GM12878 (cell line): ENCODE measurements around the gene ADA. TPM values are rescaled to one million over a fixed set of nuclear protein-coding genes. Genes with fewer than 3 reads are reported as not detected.

Experiments
- ATAC-seq: fragments of 200-7000 bp; cut with Tn5 transposase; 3 replicates; pipeline ENCODE4 v1.9.1; 2020; ENCODE audit warnings: mild to moderate bottlenecking, moderate library complexity
- BruUV-seq: library from RNA; stranded (reverse); fragments of 400-500 nt; replicated peaks from 2 replicates; lab custom pipeline; 2021; lab: Mats Ljungman, UMichigan
- CTCF ChIA-PET: fragments of 300-600 bp; sonication (Branson Sonifier 250); formaldehyde crosslinking; extraction: SDS; loops from one replicate; lab custom pipeline; 2021; ENCODE audit warnings: inconsistent platforms; lab: Yijun Ruan, JAX
- POLR2A ChIA-PET: fragments of 350-600 bp; formaldehyde crosslinking; extraction: SDS; loops from one replicate; lab custom pipeline; 2021; ENCODE audit warnings: inconsistent platforms; lab: Charles Lee
- RAD21 ChIA-PET: fragments of 300-600 bp; sonication (Branson Sonifier 250); formaldehyde crosslinking; loops from one replicate; lab custom pipeline; 2023; ENCODE audit warnings: antibody characterized with exemption; ENCODE audit not compliant: unreplicated experiment; lab: Charles Lee
- SMC1A ChIA-PET: fragments of 300-600 bp; sonication (Branson Sonifier 250); formaldehyde crosslinking; loops from one replicate; lab custom pipeline; 2023; ENCODE audit not compliant: unreplicated experiment, uncharacterized antibody; lab: Charles Lee
- DNase-seq: peaks from one replicate; pipeline ENCODE4 v3.0.0-alpha.2; 2011; ENCODE audit warnings: low read depth, low spot score
- FAIRE-seq: peaks from 3 replicates; lab custom pipeline; 2011; peaks lifted over from hg19 to GRCh38; lab: Jason Lieb, UNC
- H2AFZ ChIP-seq: 2 replicates; pipeline ENCODE4 v1.6.0; 2011; ENCODE audit warnings: low read depth, low read length, control low read depth; ENCODE audit not compliant: control insufficient read depth
- H3K27ac ChIP-seq: 2 replicates; pipeline ENCODE4 v1.5.1; 2011; ENCODE audit warnings: control low read depth; ENCODE audit not compliant: control insufficient read depth, insufficient read depth
- H3K27me3 ChIP-seq, 2 experiments: replicated peaks in 1 of 2; 2 replicates each; pipeline versions ENCODE4 v1.6.0 to v1.6.1; 2011; ENCODE audit warnings: low read length in 1 of 2; ENCODE audit not compliant: control insufficient read depth in 2 of 2, insufficient read depth in 2 of 2
- H3K36me3 ChIP-seq, 2 experiments: 2 replicates each; pipeline ENCODE4 v1.5.1; 2011; ENCODE audit warnings: low read length in 1 of 2; ENCODE audit not compliant: control insufficient read depth in 2 of 2, insufficient read depth in 2 of 2
- H3K4me1 ChIP-seq: 2 replicates; pipeline ENCODE4 v1.6.1; 2011; ENCODE audit warnings: mild to moderate bottlenecking, low read length, moderate library complexity, mixed read lengths; ENCODE audit not compliant: control insufficient read depth, insufficient read depth
- H3K4me2 ChIP-seq: 2 replicates; pipeline ENCODE4 v1.6.0; 2011; ENCODE audit warnings: control low read depth; ENCODE audit not compliant: control insufficient read depth, insufficient read depth
- H3K4me3 ChIP-seq: fragments of 200-600 bp; sonication (generic); 2 replicates; pipeline ENCODE4 v1.5.1; 2016
- H3K79me2 ChIP-seq: 2 replicates; pipeline ENCODE4 v1.6.0; 2011; ENCODE audit warnings: low read length; ENCODE audit not compliant: control insufficient read depth, insufficient read depth
- H3K9ac ChIP-seq: 2 replicates; pipeline ENCODE4 v1.8.0; 2011; ENCODE audit warnings: low read length, control low read depth, mixed read lengths; ENCODE audit not compliant: control insufficient read depth, insufficient read depth
- H3K9me3 ChIP-seq: replicated peaks from 3 replicates; pipeline ENCODE4 v1.5.1; 2011; ENCODE audit warnings: mild to moderate bottlenecking, low read length; ENCODE audit not compliant: control insufficient read depth, insufficient read depth
- H4K20me1 ChIP-seq: 2 replicates; pipeline ENCODE4 v1.6.0; 2011; ENCODE audit not compliant: control insufficient read depth, insufficient read depth
- ETV6 ChIP-seq, 2 experiments: fragments of 450-650 bp in 1 of 2; IDR thresholded peaks in 1 of 2; conservative IDR thresholded peaks in 1 of 2; 2 replicates each; pipeline ENCODE4 v1.6.1; 2014; ENCODE audit warnings: antibody characterized with exemption in 1 of 2, borderline replicate concordance in 1 of 2, low read depth in 1 of 2, mild to moderate bottlenecking in 1 of 2, moderate library complexity in 1 of 2
- MYC ChIP-seq: IDR thresholded peaks from 2 replicates; pipeline ENCODE4 v1.6.1; 2011; ENCODE audit warnings: mild to moderate bottlenecking, low read length, moderate library complexity, inconsistent platforms; ENCODE audit not compliant: insufficient read depth, insufficient replicate concordance, insufficient read length, severe bottlenecking
- NFYA ChIP-seq: IDR thresholded peaks from 2 replicates; pipeline ENCODE4 v1.6.1; 2011; ENCODE audit warnings: low read depth, mild to moderate bottlenecking, low read length, improper control_type of control experiment, borderline replicate concordance
- POLR2A ChIP-seq: IDR thresholded peaks from 2 replicates; pipeline ENCODE4 v1.6.1; 2011; ENCODE audit warnings: low read depth, mild to moderate bottlenecking, low read length
- RBBP5 ChIP-seq: fragments of 200-600 bp; sonication (generic); conservative IDR thresholded peaks from 2 replicates; pipeline ENCODE4 v1.6.1; 2016
- RELA ChIP-seq: fragments of 450-650 bp; IDR thresholded peaks from 2 replicates; pipeline ENCODE4 v1.8.0; 2014; ENCODE audit warnings: borderline replicate concordance; ENCODE audit not compliant: partially characterized antibody
- SIX5 ChIP-seq: IDR thresholded peaks from 2 replicates; pipeline ENCODE4 v1.6.1; 2011; ENCODE audit warnings: mild to moderate bottlenecking, low read depth, low read length, moderate library complexity; ENCODE audit not compliant: severe bottlenecking
- ZNF207 ChIP-seq: fragments of 450-650 bp; IDR thresholded peaks from 2 replicates; pipeline ENCODE4 v1.6.1; 2014; ENCODE audit warnings: antibody characterized with exemption, mild to moderate bottlenecking, borderline replicate concordance
- WGBS: methylation state at CpG from one replicate; pipeline ENCODE4 v1.1.6; 2016; ENCODE audit warnings: low lambda C conversion rate; ENCODE audit not compliant: insufficient replicate concordance, insufficient coverage; ENCODE audit errors: missing lambda C conversion rate; 5-methylcytosine and 5-hydroxymethylcytosine counted together
- in situ Hi-C: fragments of 300-500 bp; cut with MboI; formaldehyde crosslinking; loops from 9 replicates; pipeline ENCODE4 v1.14.3; 2018; ENCODE audit warnings: mixed read lengths
- intact Hi-C: fragments of 100-400 bp; cut with micrococcal nuclease; formaldehyde crosslinking; loops from one replicate; pipeline ENCODE4 v1.14.2; 2022; ENCODE audit not compliant: unreplicated experiment
- polyA plus RNA-seq, 11 experiments: library from polyadenylated mRNA; depleted of rRNA in 4 of 11; unstranded in 6 of 11; stranded (reverse) in 5 of 11; fragments of >200 nt; fragmentation: Nextera tagmentation in 4 of 11; fragmentation: Illumina TruSeq in 1 of 11; extraction: Ambion mirVana in 4 of 11; extraction: Trizol in 1 of 11; gene quantifications; 1 replicate in 1 of 11; 2 replicates in 10 of 11; pipeline versions ENCODE4 v1.2.1 to v1.2.3, GENCODE V29; 2011 to 2016; ENCODE audit warnings: inconsistent platforms in 2 of 11, missing spikeins in 2 of 11, low read depth in 1 of 11
- total RNA-seq, 4 experiments: library from RNA; depleted of rRNA in 3 of 4; stranded (reverse); fragments of >200 nt in 3 of 4; fragmentation: Illumina TruSeq in 1 of 4; extraction: Trizol in 1 of 4; gene quantifications; 2 replicates each; pipeline versions ENCODE4 v1.2.1 to v1.2.3, GENCODE V29; 2013 to 2021
- TF ChIP-seq, protein P1 (sequence below): IDR thresholded peaks from 2 replicates; pipeline ENCODE4 v1.6.1; 2011; ENCODE audit warnings: mild to moderate bottlenecking, low read depth, low read length, moderate library complexity; ENCODE audit not compliant: insufficient replicate concordance

Gene ADA
- total and polyA plus RNA-seq, 10 of the 15 experiments (the other 5 are each of a cell fraction or from before 2014, with no cell fraction given), result 40.9 to 217 (median 90.8) TPM

DNA sequence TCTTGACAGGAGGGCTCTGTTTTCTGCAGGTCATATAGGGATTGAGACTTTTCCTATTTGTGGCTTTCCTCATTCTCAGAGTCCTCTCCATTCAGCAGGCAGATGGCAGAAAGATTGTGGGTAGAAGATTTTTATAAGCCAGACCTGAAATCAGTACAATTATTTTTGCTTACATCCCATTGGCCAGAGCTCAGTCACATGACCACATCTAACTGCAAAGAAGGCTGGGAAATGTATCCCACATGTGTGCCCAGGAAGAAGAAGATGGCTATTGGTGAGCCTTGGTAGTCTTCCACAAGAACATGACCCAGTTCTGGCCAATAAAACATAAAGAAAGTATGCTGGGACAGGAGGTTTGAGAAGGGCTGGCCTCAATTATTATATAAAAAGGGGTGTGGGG, 42.1 kb upstream of the ADA start:
- no peaks in the 10 kb centered on the region for H3K79me2 ChIP-seq
- in situ Hi-C loops (no loop called here), intact Hi-C loops (no loop called here)
- POLR2A ChIA-PET, result no interaction called here
- TF ChIP-seq, protein P1, sequence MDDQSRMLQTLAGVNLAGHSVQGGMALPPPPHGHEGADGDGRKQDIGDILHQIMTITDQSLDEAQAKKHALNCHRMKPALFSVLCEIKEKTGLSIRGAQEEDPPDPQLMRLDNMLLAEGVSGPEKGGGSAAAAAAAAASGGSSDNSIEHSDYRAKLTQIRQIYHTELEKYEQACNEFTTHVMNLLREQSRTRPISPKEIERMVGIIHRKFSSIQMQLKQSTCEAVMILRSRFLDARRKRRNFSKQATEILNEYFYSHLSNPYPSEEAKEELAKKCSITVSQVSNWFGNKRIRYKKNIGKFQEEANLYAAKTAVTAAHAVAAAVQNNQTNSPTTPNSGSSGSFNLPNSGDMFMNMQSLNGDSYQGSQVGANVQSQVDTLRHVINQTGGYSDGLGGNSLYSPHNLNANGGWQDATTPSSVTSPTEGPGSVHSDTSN, result no peak
- no peaks in the 10 kb centered on the region for H4K20me1 ChIP-seq
- no peaks in the 10 kb centered on the region; the same call in 2 of the 3 replicates for H3K9me3 ChIP-seq
- H3K9ac ChIP-seq, result no peak overlapping the region
- CTCF ChIA-PET, result interaction anchor here (0.6 to 1.5 kb wide), 2 partner anchors 10 to 39 kb away, joined by 3 to 4 read pairs; no protein-coding TSS in a partner anchor
- no peak overlapping the region for H3K4me2 ChIP-seq
- no peak for ATAC-seq
- RAD21 ChIA-PET, result no interaction called here
- peaks cover 25% of the 10 kb centered on the region for H3K4me1 ChIP-seq
- no peak overlapping the region for H3K27ac ChIP-seq
- no peak for FAIRE-seq
- H3K27me3 ChIP-seq, result no peaks in the 10 kb centered on the region
- no TSS peak for BruUV-seq
- H2AFZ ChIP-seq, result no peak overlapping the region
- no peak for DNase-seq
- no peak overlapping the region for H3K4me3 ChIP-seq
- H3K36me3 ChIP-seq, result no peaks in the 10 kb centered on the region
- SMC1A ChIA-PET, result no interaction called here

DNA sequence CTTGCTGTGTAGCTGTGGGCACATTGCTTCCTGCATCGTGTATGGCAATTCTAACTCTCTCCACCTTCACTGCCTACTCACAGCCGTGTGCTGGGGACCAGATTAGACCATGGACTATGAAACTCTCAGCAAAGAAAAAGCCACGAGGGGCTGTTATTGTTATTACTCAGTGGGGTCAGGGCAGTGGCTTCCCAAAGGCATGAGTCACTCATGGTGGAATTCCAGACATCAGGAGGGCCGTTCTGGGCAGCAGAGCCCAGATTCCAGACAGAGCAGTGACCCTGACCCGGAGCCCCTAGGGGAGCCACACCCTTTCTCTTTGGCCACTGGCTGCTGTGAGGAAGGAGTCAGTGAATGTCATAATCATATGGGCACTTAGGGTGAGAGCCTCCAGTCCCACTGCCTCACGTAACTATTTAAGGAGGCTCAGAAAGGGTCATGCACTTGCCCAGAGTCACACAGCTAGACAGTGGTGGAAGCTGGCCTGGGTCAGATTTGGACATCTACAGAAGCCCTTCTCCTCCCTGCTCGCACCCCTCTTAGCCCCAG, 41.5 kb upstream of the ADA start:
- in situ Hi-C loops, result no loop called here
- no TSS peak for BruUV-seq
- Histone ChIP-seq H3K36me3 (no peaks in the 10 kb centered on the region), H3K4me3 (no peak overlapping the region), H3K79me2 (no peaks in the 10 kb centered on the region), H3K27me3 (no peaks in the 10 kb centered on the region), H3K4me2 (no peak overlapping the region), H3K27ac (no peak overlapping the region), H2AFZ (no peak overlapping the region), H3K9me3 (no peaks in the 10 kb centered on the region; the same call in 2 of the 3 replicates), H3K9ac (no peak overlapping the region), H3K4me1 (peaks cover 25% of the 10 kb centered on the region), H4K20me1 (no peaks in the 10 kb centered on the region)
- ChIA-PET CTCF (interaction anchor here (0.6 to 1.5 kb wide), 2 partner anchors 9 to 40 kb away, joined by 3 to 4 read pairs; no protein-coding TSS in a partner anchor), SMC1A (no interaction called here), POLR2A (no interaction called here), RAD21 (no interaction called here)
- intact Hi-C loops, result no loop called here
- FAIRE-seq (no peak), ATAC-seq (no peak), DNase-seq (no peak)
- 35% methylated on average over 7 of the region's 7 CpGs for WGBS
- TF ChIP-seq RBBP5, result no peak
- no peak for TF ChIP-seq RELA
- no peak for TF ChIP-seq ETV6 (conservative IDR thresholded peaks at IDR 0.05 in 1 of 2, IDR thresholded peaks at IDR 0.05 in 1 of 2; ENCODE audit: borderline replicate concordance in 1 of 2, low read depth in 1 of 2)
- TF ChIP-seq NFYA, result no peak
- no peak for TF ChIP-seq SIX5
- no peak for TF ChIP-seq ZNF207
- no peak for TF ChIP-seq POLR2A
- no peak for TF ChIP-seq MYC
